B cell (primary cell): ENCODE results near the gene LAMB1.

Source experiments
- EZH2 ChIP-seq: IDR thresholded peaks from 2 replicates; pipeline ENCODE4 v1.6.1; 2012; ENCODE audit warnings: borderline replicate concordance, low read depth, mild to moderate bottlenecking, moderate library complexity, low read length; ENCODE audit not compliant: insufficient read depth, poor library complexity, severe bottlenecking
- TF ChIP-seq, protein P1 (sequence below): fragments of 200-600 bp; IDR thresholded peaks from one replicate; pipeline ENCODE4 v1.8.0; 2022; ENCODE audit warnings: antibody characterized with exemption, mild to moderate bottlenecking

DNA sequence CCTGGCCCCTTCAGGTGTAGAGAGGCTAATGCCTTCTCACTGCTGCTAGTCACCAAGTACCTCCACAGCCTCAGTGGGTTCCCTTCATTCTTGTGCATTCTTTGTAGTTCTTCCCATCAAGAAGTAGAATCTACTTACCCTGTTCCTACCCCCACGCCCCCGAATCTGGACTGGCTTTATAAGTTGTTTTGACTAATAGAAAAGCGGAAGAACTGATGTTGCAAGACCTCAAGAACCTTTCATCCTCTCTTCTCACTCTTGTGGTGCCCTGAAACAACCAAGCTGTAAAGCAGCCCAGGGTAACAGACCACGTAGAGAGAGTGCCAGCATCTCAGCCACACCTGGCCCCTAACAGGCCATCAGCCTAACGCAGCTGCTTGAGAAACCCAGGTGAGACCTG lies 23.2 kb upstream of the LAMB1 start:
- TF ChIP-seq, protein P1, sequence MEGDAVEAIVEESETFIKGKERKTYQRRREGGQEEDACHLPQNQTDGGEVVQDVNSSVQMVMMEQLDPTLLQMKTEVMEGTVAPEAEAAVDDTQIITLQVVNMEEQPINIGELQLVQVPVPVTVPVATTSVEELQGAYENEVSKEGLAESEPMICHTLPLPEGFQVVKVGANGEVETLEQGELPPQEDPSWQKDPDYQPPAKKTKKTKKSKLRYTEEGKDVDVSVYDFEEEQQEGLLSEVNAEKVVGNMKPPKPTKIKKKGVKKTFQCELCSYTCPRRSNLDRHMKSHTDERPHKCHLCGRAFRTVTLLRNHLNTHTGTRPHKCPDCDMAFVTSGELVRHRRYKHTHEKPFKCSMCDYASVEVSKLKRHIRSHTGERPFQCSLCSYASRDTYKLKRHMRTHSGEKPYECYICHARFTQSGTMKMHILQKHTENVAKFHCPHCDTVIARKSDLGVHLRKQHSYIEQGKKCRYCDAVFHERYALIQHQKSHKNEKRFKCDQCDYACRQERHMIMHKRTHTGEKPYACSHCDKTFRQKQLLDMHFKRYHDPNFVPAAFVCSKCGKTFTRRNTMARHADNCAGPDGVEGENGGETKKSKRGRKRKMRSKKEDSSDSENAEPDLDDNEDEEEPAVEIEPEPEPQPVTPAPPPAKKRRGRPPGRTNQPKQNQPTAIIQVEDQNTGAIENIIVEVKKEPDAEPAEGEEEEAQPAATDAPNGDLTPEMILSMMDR, result no peak
- TF ChIP-seq EZH2, result no peak
